H7 (cell line): ENCODE results near the gene PTK7. TPM values are rescaled to one million over a fixed set of nuclear protein-coding genes. Genes with fewer than 3 reads are reported as not detected.

Experiments
- DNase-seq: peaks from one replicate; pipeline ENCODE4 v3.0.0; 2012
- H3K27me3 ChIP-seq: 2 replicates; pipeline ENCODE4 v1.6.0; 2011; ENCODE audit warnings: mild to moderate bottlenecking, low read length; ENCODE audit not compliant: control insufficient read depth, insufficient read depth
- H3K36me3 ChIP-seq: replicated peaks from 2 replicates; pipeline ENCODE4 v1.5.1; 2011; ENCODE audit warnings: low read length; ENCODE audit not compliant: control insufficient read depth, insufficient read depth
- H3K4me3 ChIP-seq: 2 replicates; pipeline ENCODE4 v1.5.1; 2011; ENCODE audit warnings: low read depth, mild to moderate bottlenecking, control low read depth, low read length, moderate library complexity; ENCODE audit not compliant: insufficient read depth
- total RNA-seq: library from RNA; depleted of rRNA; stranded (reverse); fragments of >200 nt; shearing (Covaris generic); gene quantifications from 2 replicates; pipeline ENCODE4 v1.2.3, GENCODE V29; 2014

The PTK7 gene
- total RNA-seq, 1 experiment from 2014 or later: 143 TPM

GRCh38 chr6:43176423-43176786 is 100.3 kb downstream of the PTK7 start:
- H3K4me3 ChIP-seq: no peak overlapping the region
- H3K27me3 ChIP-seq: peaks cover 3% of the 10 kb centered on the region; the same call in 1 of the 2 replicates
- H3K36me3 ChIP-seq: peaks cover 24% of the 10 kb centered on the region
- DNase-seq: no peak

- Histone ChIP-seq H3K27me3 (no peaks in the 10 kb centered on the region; the same call in 1 of the 2 replicates), H3K4me3 (no peak overlapping the region), H3K36me3 (peaks cover 24% of the 10 kb centered on the region)
- no peak for DNase-seq
Measured at GRCh38 chr6:43178150-43178549, 102.0 kb downstream of the PTK7 start.

GRCh38 chr6:43178951-43179830 is 103.1 kb downstream of the PTK7 start:
- H3K36me3 ChIP-seq: peaks cover 24% of the 10 kb centered on the region
- DNase-seq: peak; percentile 32
- H3K27me3 ChIP-seq: no peaks in the 10 kb centered on the region
- H3K4me3 ChIP-seq: no peak overlapping the region

DNA sequence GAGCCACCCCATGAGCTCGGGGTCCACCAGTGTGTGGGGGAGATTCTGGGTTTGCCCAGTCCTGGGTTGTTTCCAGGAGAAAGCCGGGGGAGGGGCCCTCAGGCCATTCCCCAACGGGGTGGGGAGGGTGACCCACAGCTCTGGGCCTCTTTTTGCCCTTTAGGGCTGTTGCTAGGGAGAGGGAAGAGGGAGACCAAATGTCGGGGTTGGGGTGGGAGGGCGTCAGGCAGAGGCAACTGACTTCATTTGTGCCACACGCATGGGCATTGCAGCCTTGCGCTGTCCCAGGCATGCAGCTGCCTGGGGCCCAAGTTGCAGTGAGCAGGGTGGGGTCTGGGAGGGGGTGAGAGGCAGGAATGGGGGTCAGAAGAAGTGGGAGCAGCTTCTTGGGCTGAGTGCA is 103.9 kb downstream of the PTK7 start:
- no peaks in the 10 kb centered on the region for H3K27me3 ChIP-seq
- peak; percentile 55 for DNase-seq
- H3K36me3 ChIP-seq: peaks cover 24% of the 10 kb centered on the region
- no peak overlapping the region for H3K4me3 ChIP-seq

DNA sequence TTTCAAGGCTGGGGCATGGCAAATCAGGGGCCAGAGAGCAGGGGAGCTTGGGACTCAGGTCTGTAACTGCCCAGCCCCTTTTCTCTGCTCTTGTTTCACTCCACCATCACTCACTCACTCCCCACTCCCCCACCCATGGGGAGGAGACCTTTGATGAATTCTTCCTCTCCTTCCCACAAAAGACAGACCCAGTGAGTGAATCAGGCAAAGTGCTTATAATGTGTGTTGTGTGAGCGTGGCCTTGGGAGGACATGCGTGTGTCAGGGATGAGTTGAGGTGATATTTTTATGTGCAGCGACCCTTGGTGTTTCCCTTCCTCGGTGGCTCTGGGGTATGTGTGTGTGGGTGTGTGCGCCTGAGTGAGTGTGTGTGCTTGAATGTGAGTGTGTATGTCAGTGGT is 104.9 kb downstream of the PTK7 start:
- H3K36me3 ChIP-seq: peaks cover 16% of the 10 kb centered on the region
- H3K27me3 ChIP-seq: no peaks in the 10 kb centered on the region
- DNase-seq: peak; percentile 61
- no peak overlapping the region for H3K4me3 ChIP-seq

- no peak for DNase-seq
- Histone ChIP-seq H3K27me3 (no peaks in the 10 kb centered on the region), H3K36me3 (peaks cover 10% of the 10 kb centered on the region), H3K4me3 (peak overlapping the region; percentile 70)
Measured at GRCh38 chr6:43181621-43181941, 105.5 kb downstream of the PTK7 start.

- Histone ChIP-seq H3K4me3 (peak within 1 kb of the TSS; percentile 70), H3K36me3 (peaks cover 10% of the 10 kb centered on the region), H3K27me3 (no peaks in the 10 kb centered on the region)
- peak; percentile 94 for DNase-seq
Measured at GRCh38 chr6:43181942-43182860, 106.1 kb downstream of the PTK7 start, which contains the start of gene CUL9. Gene CUL9 (plus strand): TSS chr6:43182196. CDS start chr6:43184311, 2,115 bp downstream.

GRCh38 chr6:43183441-43183840 is 107.3 kb downstream of the PTK7 start:
- H3K4me3 ChIP-seq: no peak overlapping the region
- DNase-seq: no peak

DNA sequence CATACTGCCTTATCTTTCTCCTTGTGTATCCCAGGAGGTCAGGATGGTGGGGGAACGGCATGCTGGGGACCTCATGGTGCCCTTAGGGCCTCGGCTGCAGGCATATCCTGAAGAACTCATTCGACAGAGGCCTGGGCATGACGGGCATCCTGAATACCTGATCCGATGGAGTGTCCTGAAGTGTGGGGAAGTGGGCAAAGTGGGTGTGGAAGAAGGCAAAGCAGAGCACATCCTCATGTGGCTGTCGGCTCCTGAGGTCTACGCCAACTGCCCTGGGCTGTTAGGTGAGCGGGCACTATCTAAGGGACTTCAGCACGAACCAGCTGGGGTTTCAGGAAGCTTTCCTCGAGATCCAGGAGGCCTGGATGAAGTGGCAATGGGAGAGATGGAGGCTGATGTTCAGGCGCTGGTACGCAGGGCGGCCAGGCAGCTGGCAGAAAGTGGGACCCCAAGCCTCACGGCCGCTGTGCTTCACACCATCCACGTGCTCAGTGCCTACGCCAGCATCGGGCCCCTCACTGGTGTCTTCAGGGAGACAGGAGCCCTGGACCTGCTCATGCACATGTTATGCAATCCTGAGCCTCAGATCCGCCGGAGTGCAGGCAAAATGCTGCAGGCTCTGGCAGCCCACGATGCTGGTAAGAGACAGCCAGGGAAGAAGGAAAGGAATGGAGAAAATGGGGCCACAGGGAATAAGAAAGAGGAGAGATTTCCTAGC is 108.3 kb downstream of the PTK7 start:
- Histone ChIP-seq H3K36me3 (peaks cover 2% of the 10 kb centered on the region), H3K4me3 (no peak overlapping the region), H3K27me3 (no peaks in the 10 kb centered on the region)
- no peak for DNase-seq

More at GRCh38 chr6:43183441-43183840, 107.3 kb downstream of the PTK7 start:
- Histone ChIP-seq H3K27me3 (no peaks in the 10 kb centered on the region), H3K36me3 (peaks cover 5% of the 10 kb centered on the region)

GRCh38 chr6:43185391-43185985 is 109.4 kb downstream of the PTK7 start:
- H3K36me3 ChIP-seq: peaks cover 2% of the 10 kb centered on the region
- H3K4me3 ChIP-seq: no peak overlapping the region
- H3K27me3 ChIP-seq: no peaks in the 10 kb centered on the region
- no peak for DNase-seq

DNA sequence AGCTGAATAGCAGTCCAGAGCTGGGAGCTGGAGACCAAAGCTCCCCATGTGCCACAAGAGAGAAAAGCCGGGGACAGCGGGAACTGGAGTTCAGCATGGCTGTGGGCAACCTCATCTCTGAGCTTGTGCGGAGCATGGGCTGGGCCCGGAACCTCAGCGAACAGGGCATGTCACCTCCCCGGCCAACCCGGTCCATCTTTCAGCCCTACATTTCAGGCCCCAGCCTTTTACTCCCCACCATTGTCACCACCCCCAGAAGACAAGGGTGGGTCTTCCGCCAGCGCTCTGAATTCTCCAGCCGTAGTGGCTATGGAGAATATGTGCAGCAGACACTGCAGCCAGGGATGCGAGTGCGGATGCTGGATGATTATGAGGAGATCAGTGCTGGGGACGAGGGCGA is 109.9 kb downstream of the PTK7 start:
- no peak for DNase-seq
- H3K27me3 ChIP-seq: no peaks in the 10 kb centered on the region
- H3K4me3 ChIP-seq: no peak overlapping the region
- peaks cover 2% of the 10 kb centered on the region for H3K36me3 ChIP-seq

- H3K27me3 ChIP-seq: no peaks in the 10 kb centered on the region
- DNase-seq: no peak
- peaks cover 2% of the 10 kb centered on the region for H3K36me3 ChIP-seq
Measured at GRCh38 chr6:43186706-43187105, 110.6 kb downstream of the PTK7 start.

GRCh38 chr6:43187821-43188220 is 111.7 kb downstream of the PTK7 start:
- Histone ChIP-seq H3K27me3 (no peaks in the 10 kb centered on the region), H3K36me3 (peaks cover 2% of the 10 kb centered on the region), H3K4me3 (no peak overlapping the region)
- DNase-seq: no peak

More at GRCh38 chr6:43186706-43187105, 110.6 kb downstream of the PTK7 start:
- H3K4me3 ChIP-seq: no peak overlapping the region

- peaks cover 2% of the 10 kb centered on the region for H3K36me3 ChIP-seq
- no peaks in the 10 kb centered on the region for H3K27me3 ChIP-seq
- H3K4me3 ChIP-seq: no peak overlapping the region
- DNase-seq: no peak
Measured at GRCh38 chr6:43188426-43188825, 112.3 kb downstream of the PTK7 start.
